Thymus (tissue), 11 donors: Measurements from ENCODE around the gene ZC3HAV1L. TPM values are rescaled to one million over a fixed set of nuclear protein-coding genes. Genes with fewer than 3 reads are reported as not detected.

ENCODE experiments used
- DNase-seq, 9 donors: peaks; one replicate each; pipeline ENCODE4 v3.0.0-alpha.2; 2013; ENCODE audit warnings: low spot score in 9 of 9, low read depth in 6 of 9, missing footprints in 1 of 9
- H3K27ac ChIP-seq, 2 donors: one replicate each; pipeline ENCODE4 v1.5.1; 2013; ENCODE audit warnings: control low read depth in 1 of 2, low read depth in 1 of 2, low read length in 1 of 2, mild to moderate bottlenecking in 1 of 2, moderate library complexity in 1 of 2
- H3K27me3 ChIP-seq, 2 donors: one replicate each; pipeline ENCODE4 v1.5.1; 2013; ENCODE audit warnings: low read length in 1 of 2; ENCODE audit not compliant: control insufficient read depth in 2 of 2, insufficient read depth in 1 of 2
- H3K36me3 ChIP-seq, 2 donors: one replicate each; pipeline ENCODE4 v1.5.1; 2013; ENCODE audit warnings: low read length in 1 of 2, mild to moderate bottlenecking in 1 of 2, moderate library complexity in 1 of 2; ENCODE audit not compliant: control insufficient read depth in 2 of 2, insufficient read depth in 2 of 2
- H3K4me1 ChIP-seq, 2 donors: one replicate each; pipeline ENCODE4 v1.5.1; 2013; ENCODE audit warnings: low read length in 2 of 2; ENCODE audit not compliant: control insufficient read depth in 2 of 2, insufficient read depth in 2 of 2
- H3K4me3 ChIP-seq, 2 donors: one replicate each; pipeline ENCODE4 v1.5.1; 2013; ENCODE audit warnings: low read length in 2 of 2, control low read depth in 1 of 2, mild to moderate bottlenecking in 1 of 2
- H3K9me3 ChIP-seq, 2 donors: one replicate each; pipeline ENCODE4 v1.5.1; 2013; ENCODE audit warnings: low read length in 1 of 2, mild to moderate bottlenecking in 1 of 2; ENCODE audit not compliant: control insufficient read depth in 2 of 2, insufficient read depth in 1 of 2
- WGBS: extraction: QIAGEN DNeasy Blood & Tissue Kit; methylation state at CpG from one replicate; pipeline ENCODE4 v1.1.7; 2013; 5-methylcytosine and 5-hydroxymethylcytosine counted together
- polyA plus RNA-seq: library from polyadenylated mRNA; stranded (reverse); fragments of 200-250 nt; gene quantifications from one replicate; pipeline ENCODE4 v1.2.3, GENCODE V29; 2013
- total RNA-seq: library from RNA; stranded (reverse); fragments of 120-200 nt; gene quantifications from one replicate; pipeline ENCODE4 v1.2.4, GENCODE V29; 2013
- donor health status: healthy.

Gene ZC3HAV1L
- total and polyA plus RNA-seq, 2 donors = 0.50 to 4.5 TPM

- H3K4me3 ChIP-seq = no peak overlapping the region
- 96% methylated on average over 6 of the region's 6 CpGs for WGBS
- no peaks in the 10 kb centered on the region for H3K9me3 ChIP-seq
- DNase-seq = no peak
- H3K4me1 ChIP-seq = peaks cover 2 to 6% of the 10 kb centered on the region in 2 donors
- peaks cover 33 to 75% of the 10 kb centered on the region in 2 donors for H3K36me3 ChIP-seq
- no peak overlapping the region for H3K27ac ChIP-seq
- H3K27me3 ChIP-seq = no peaks in the 10 kb centered on the region
Measured at GRCh38 chr7:139046143-139046542, 10.3 kb upstream of the ZC3HAV1L start.

- Histone ChIP-seq H3K9me3 (no peaks in the 10 kb centered on the region), H3K27ac (peak overlapping the region; percentile 10 to 52), H3K27me3 (no peaks in the 10 kb centered on the region), H3K4me3 (no peak overlapping the region), H3K4me1 (peaks cover 2 to 7% of the 10 kb centered on the region in 2 donors), H3K36me3 (peaks cover 28 to 65% of the 10 kb centered on the region in 2 donors)
- peak in 2 of 9 donors; percentile 18 to 50 for DNase-seq
- 38% methylated on average over 5 of the region's 5 CpGs for WGBS
Measured at GRCh38 chr7:139044813-139045794, 9.3 kb upstream of the ZC3HAV1L start.

- 52% methylated on average over 14 of the region's 14 CpGs for WGBS
- peak in 1 of 9 donors; percentile 33 for DNase-seq
- H3K4me1 ChIP-seq = peaks cover 2 to 7% of the 10 kb centered on the region in 2 donors
- no peaks in the 10 kb centered on the region for H3K27me3 ChIP-seq
- H3K9me3 ChIP-seq = no peaks in the 10 kb centered on the region
- H3K4me3 ChIP-seq = no peak overlapping the region
- H3K36me3 ChIP-seq = peaks cover 23 to 55% of the 10 kb centered on the region in 2 donors
- peak overlapping the region in 1 of 2 donors; percentile 9 for H3K27ac ChIP-seq
Measured at GRCh38 chr7:139043823-139044812, 8.3 kb upstream of the ZC3HAV1L start.

GRCh38 chr7:139041378-139042085 lies 5.7 kb upstream of the ZC3HAV1L start:
- Histone ChIP-seq H3K27ac (no peak overlapping the region), H3K9me3 (no peaks in the 10 kb centered on the region)

GRCh38 chr7:139038691-139039090 lies 2.8 kb upstream of the ZC3HAV1L start:
- no peak overlapping the region for H3K4me3 ChIP-seq
- H3K27ac ChIP-seq = no peak overlapping the region
- H3K4me1 ChIP-seq = peaks cover 18 to 21% of the 10 kb centered on the region in 2 donors
- no peak for DNase-seq
- peaks cover 0 to 5% of the 10 kb centered on the region in 2 donors for H3K27me3 ChIP-seq
- WGBS = 74% methylated on average over 2 of the region's 2 CpGs
- peaks cover 3 to 8% of the 10 kb centered on the region in 2 donors for H3K36me3 ChIP-seq
- H3K9me3 ChIP-seq = no peaks in the 10 kb centered on the region

More at GRCh38 chr7:139041378-139042085, 5.7 kb upstream of the ZC3HAV1L start:
- Histone ChIP-seq H3K27me3 (no peaks in the 10 kb centered on the region), H3K36me3 (peaks cover 16 to 33% of the 10 kb centered on the region in 2 donors), H3K4me1 (peaks cover 2 to 7% of the 10 kb centered on the region in 2 donors), H3K4me3 (no peak overlapping the region)
- no peak for DNase-seq
- WGBS = 73% methylated on average over 6 of the region's 6 CpGs

GRCh38 chr7:139036901-139037300 lies 1.1 kb upstream of the ZC3HAV1L start:
- 93% methylated on average over 3 of the region's 3 CpGs for WGBS
- no peak overlapping the region for H3K27ac ChIP-seq
- peaks cover 3 to 12% of the 10 kb centered on the region in 2 donors for H3K36me3 ChIP-seq
- no peak overlapping the region for H3K4me3 ChIP-seq
- no peak for DNase-seq
- no peaks in the 10 kb centered on the region for H3K9me3 ChIP-seq
- peaks cover 22% of the 10 kb centered on the region in 2 donors for H3K4me1 ChIP-seq
- peaks cover 0 to 5% of the 10 kb centered on the region in 2 donors for H3K27me3 ChIP-seq

- peak in 3 of 9 donors; percentile 23 to 64 (median 41) for DNase-seq
- 2% methylated on average over 47 of the region's 47 CpGs for WGBS
- peak overlapping the region in 1 of 2 donors; percentile 41 for H3K27ac ChIP-seq
- H3K36me3 ChIP-seq = peaks cover 4 to 21% of the 10 kb centered on the region in 2 donors
- H3K27me3 ChIP-seq = peaks cover 0 to 5% of the 10 kb centered on the region in 2 donors
- peaks cover 19 to 22% of the 10 kb centered on the region in 2 donors for H3K4me1 ChIP-seq
- peak overlapping the region; percentile 50 to 74 for H3K4me3 ChIP-seq
- H3K9me3 ChIP-seq = no peaks in the 10 kb centered on the region
Measured at GRCh38 chr7:139034855-139035585, 822 bp downstream of the ZC3HAV1L start.

GRCh38 chr7:139034336-139034735 lies 1.5 kb downstream of the ZC3HAV1L start:
- peaks cover 19 to 22% of the 10 kb centered on the region in 2 donors for H3K4me1 ChIP-seq
- peak overlapping the region in 1 of 2 donors; percentile 50 for H3K4me3 ChIP-seq
- H3K9me3 ChIP-seq = no peaks in the 10 kb centered on the region
- 97% methylated on average over 5 of the region's 5 CpGs for WGBS
- peaks cover 10 to 28% of the 10 kb centered on the region in 2 donors for H3K36me3 ChIP-seq
- DNase-seq = no peak
- no peak overlapping the region for H3K27ac ChIP-seq
- H3K27me3 ChIP-seq = peaks cover 0 to 5% of the 10 kb centered on the region in 2 donors
